Liver (tissue), 9 donors: ENCODE data around the gene SORL1. TPM values are rescaled to one million over a fixed set of nuclear protein-coding genes. Genes with fewer than 3 reads are reported as not detected.

ENCODE experiments used
- DNase-seq: peaks from one replicate; pipeline ENCODE4 v3.0.0-alpha.2; 2017; ENCODE audit warnings: low spot score
- H3K27ac ChIP-seq, 2 donors: one replicate each; pipeline ENCODE4 v1.7.0; 2013; ENCODE audit warnings: inconsistent platforms in 2 of 2, low read length in 2 of 2, control low read depth in 1 of 2, low read depth in 1 of 2, mild to moderate bottlenecking in 1 of 2
- H3K27me3 ChIP-seq, 4 donors: one replicate each; pipeline versions ENCODE4 v1.6.1 to v1.7.0; 2013; ENCODE audit warnings: low read length in 3 of 4, inconsistent platforms in 1 of 4, mild to moderate bottlenecking in 1 of 4, moderate library complexity in 1 of 4; ENCODE audit not compliant: control insufficient read depth in 4 of 4, insufficient read depth in 4 of 4
- H3K36me3 ChIP-seq, 4 donors: one replicate each; pipeline versions ENCODE4 v1.6.1 to v1.7.0; 2013; ENCODE audit warnings: low read length in 3 of 4, mild to moderate bottlenecking in 3 of 4, low read depth in 1 of 4, moderate library complexity in 1 of 4; ENCODE audit not compliant: control insufficient read depth in 4 of 4, insufficient read depth in 3 of 4
- H3K4me1 ChIP-seq, 4 donors: one replicate each; pipeline versions ENCODE4 v1.6.1 to v1.7.0; 2013; ENCODE audit warnings: low read length in 3 of 4, mild to moderate bottlenecking in 3 of 4, moderate library complexity in 1 of 4; ENCODE audit not compliant: control insufficient read depth in 4 of 4, insufficient read depth in 4 of 4
- H3K4me3 ChIP-seq, 3 donors: one replicate each; pipeline versions ENCODE4 v1.6.1 to v1.7.0; 2013; ENCODE audit warnings: low read length in 3 of 3, control low read depth in 1 of 3, low read depth in 1 of 3, mild to moderate bottlenecking in 1 of 3
- H3K9ac ChIP-seq, 2 donors: one replicate each; pipeline ENCODE4 v1.7.0; 2013; ENCODE audit warnings: low read length in 2 of 2, mild to moderate bottlenecking in 2 of 2, moderate library complexity in 2 of 2, control low read depth in 1 of 2, low read depth in 1 of 2
- H3K9me3 ChIP-seq, 4 donors: one replicate each; pipeline versions ENCODE4 v1.6.1 to v1.7.0; 2013; ENCODE audit warnings: low read length in 3 of 4; ENCODE audit not compliant: control insufficient read depth in 4 of 4
- ATF3 ChIP-seq: IDR thresholded peaks from 2 replicates; pipeline ENCODE4 v1.6.1; 2016; ENCODE audit warnings: antibody characterized with exemption
- CTCF ChIP-seq: fragments of 150-350 bp; IDR thresholded peaks from 2 replicates; pipeline ENCODE4 v1.5.1; 2017; ENCODE audit warnings: improper control_type of control experiment, low read depth, low read length; ENCODE audit not compliant: missing input control
- EGR1 ChIP-seq, 2 donors: IDR thresholded peaks; 2 replicates each; pipeline ENCODE4 v1.6.1; 2016 to 2018; ENCODE audit warnings: antibody characterized with exemption in 2 of 2, low read depth in 2 of 2
- FOXA1 ChIP-seq: IDR thresholded peaks from 2 replicates; pipeline ENCODE4 v1.6.1; 2016; ENCODE audit warnings: antibody characterized with exemption
- FOXA2 ChIP-seq: IDR thresholded peaks from 2 replicates; pipeline ENCODE4 v1.6.1; 2016; ENCODE audit warnings: antibody characterized with exemption
- GABPA ChIP-seq, 2 donors: IDR thresholded peaks in 1 of 2; conservative IDR thresholded peaks in 1 of 2; 2 replicates each; pipeline ENCODE4 v1.6.1; 2016; ENCODE audit warnings: antibody characterized with exemption in 2 of 2, mild to moderate bottlenecking in 1 of 2, moderate library complexity in 1 of 2
- HNF4A ChIP-seq, 2 donors: conservative IDR thresholded peaks; 2 replicates each; pipeline ENCODE4 v1.6.1; 2016; ENCODE audit warnings: antibody characterized with exemption in 2 of 2, mild to moderate bottlenecking in 2 of 2
- JUND ChIP-seq, 2 donors: IDR thresholded peaks; 2 replicates each; pipeline ENCODE4 v1.6.1; 2016; ENCODE audit warnings: antibody characterized with exemption in 2 of 2
- MAX ChIP-seq: IDR thresholded peaks from 2 replicates; pipeline ENCODE4 v1.6.1; 2016; ENCODE audit warnings: antibody characterized with exemption
- NR2F2 ChIP-seq: IDR thresholded peaks from 2 replicates; pipeline ENCODE4 v1.6.1; 2016; ENCODE audit warnings: antibody characterized with exemption
- RAD21 ChIP-seq, 2 donors: IDR thresholded peaks; 2 replicates each; pipeline ENCODE4 v1.6.1; 2016; ENCODE audit warnings: antibody characterized with exemption in 2 of 2, mild to moderate bottlenecking in 2 of 2
- REST ChIP-seq: IDR thresholded peaks from 2 replicates; pipeline ENCODE4 v1.6.1; 2016; ENCODE audit warnings: antibody characterized with exemption, mild to moderate bottlenecking
- RXRA ChIP-seq, 2 donors: IDR thresholded peaks; 2 replicates each; pipeline ENCODE4 v1.6.1; 2017 to 2018; ENCODE audit warnings: antibody characterized with exemption in 2 of 2, mild to moderate bottlenecking in 1 of 2
- SP1 ChIP-seq: IDR thresholded peaks from 2 replicates; pipeline ENCODE4 v1.6.1; 2018; ENCODE audit warnings: antibody characterized with exemption, mild to moderate bottlenecking
- TAF1 ChIP-seq: conservative IDR thresholded peaks from 2 replicates; pipeline ENCODE4 v1.6.1; 2016; ENCODE audit warnings: antibody characterized with exemption, mild to moderate bottlenecking
- YY1 ChIP-seq: IDR thresholded peaks from 2 replicates; pipeline ENCODE4 v1.6.1; 2016; ENCODE audit warnings: antibody characterized with exemption, mild to moderate bottlenecking
- WGBS: extraction: QIAGEN DNeasy Blood & Tissue Kit; methylation state at CpG from one replicate; pipeline ENCODE4 v1.1.7; 2013; 5-methylcytosine and 5-hydroxymethylcytosine counted together
- polyA plus RNA-seq, 2 donors: library from polyadenylated mRNA; stranded (reverse) in 1 of 2; unstranded in 1 of 2; fragments of 200-250 nt in 1 of 2; fragments of >200 nt in 1 of 2; fragmentation: Nextera tagmentation in 1 of 2; extraction: Ambion mirVana in 1 of 2; gene quantifications; one replicate each; pipeline versions ENCODE4 v1.2.1 to v1.2.3, GENCODE V29; 2013 to 2015
- total RNA-seq, 2 donors: library from RNA; depleted of rRNA; stranded (reverse); fragments of >200 nt; gene quantifications; one replicate each; pipeline ENCODE4 v1.2.3, GENCODE V29; 2014
- donor health status: healthy.
- donor health status: healthy.
- donor health status: healthy.
- donor health status: healthy.
- donor health status: healthy.

The SORL1 gene
- total and polyA plus RNA-seq, 4 donors: 14.6 to 124 (median 25.4) TPM

- TF ChIP-seq REST: no peak
These were observed 78.1 kb downstream of the SORL1 start (continued) for GRCh38 chr11:121530257-121530656.

- H3K36me3 ChIP-seq: peaks cover 1 to 54% (median 36%) of the 10 kb centered on the region in 4 donors
- no peaks in the 10 kb centered on the region for H3K27me3 ChIP-seq
- no peaks in the 10 kb centered on the region for H3K4me1 ChIP-seq
- H3K4me3 ChIP-seq: no peak overlapping the region
- no peaks in the 10 kb centered on the region for H3K9me3 ChIP-seq
- H3K9ac ChIP-seq: no peak overlapping the region
- TF ChIP-seq ATF3 (no peak), EGR1 (IDR thresholded peaks at IDR 0.05; ENCODE audit: low read depth in 2 of 2) (no peak), NR2F2 (no peak), CTCF (no peak), FOXA1 (no peak), FOXA2 (no peak), HNF4A (conservative IDR thresholded peaks at IDR 0.05) (no peak), RXRA (IDR thresholded peaks at IDR 0.05) (no peak), SP1 (no peak), GABPA (IDR thresholded peaks at IDR 0.05 in 1 of 2, conservative IDR thresholded peaks at IDR 0.05 in 1 of 2) (no peak), TAF1 (no peak), YY1 (no peak), MAX (no peak)
- WGBS: 77% methylated on average over 3 of the region's 3 CpGs
- no peak for DNase-seq
- no peak overlapping the region for H3K27ac ChIP-seq
These were observed 81.5 kb downstream of the SORL1 start for GRCh38 chr11:121533601-121534000.

- no peak overlapping the region for H3K9ac ChIP-seq
- no peaks in the 10 kb centered on the region for H3K27me3 ChIP-seq
- H3K9me3 ChIP-seq: no peaks in the 10 kb centered on the region
- no peak overlapping the region for H3K4me3 ChIP-seq
- TF ChIP-seq RAD21 (IDR thresholded peaks at IDR 0.05) (peak; percentile 29 to 61), JUND (IDR thresholded peaks at IDR 0.05) (no peak), ATF3 (no peak), SP1 (no peak)
- DNase-seq: no peak
- no peaks in the 10 kb centered on the region for H3K4me1 ChIP-seq
- H3K27ac ChIP-seq: no peak overlapping the region
- H3K36me3 ChIP-seq: peaks cover 1 to 55% (median 34%) of the 10 kb centered on the region in 4 donors
- WGBS: 83% methylated on average over 12 of the region's 12 CpGs
These were observed 82.3 kb downstream of the SORL1 start for GRCh38 chr11:121534131-121535093.
